Measurements from ENCODE around the gene LRRK2.

DNA sequence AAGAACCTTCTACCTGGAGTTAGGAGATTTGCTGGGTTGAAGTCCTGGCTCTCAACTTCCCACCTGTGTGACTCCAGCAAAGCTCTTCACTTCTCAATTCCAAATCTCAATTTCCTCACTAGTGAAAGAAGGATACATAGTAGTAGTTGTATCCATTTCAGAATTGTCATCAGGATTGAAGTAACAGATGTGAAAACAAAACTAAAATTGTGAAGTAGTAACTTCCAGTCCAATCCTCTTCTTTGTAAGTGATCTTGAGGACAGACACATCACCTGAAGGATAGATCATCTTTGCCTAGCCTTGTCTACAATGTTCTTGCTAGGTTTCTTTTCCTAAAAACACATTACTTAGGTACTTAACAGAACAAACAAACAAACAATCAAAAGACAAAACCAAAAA is 1.2 kb upstream of the LRRK2 start:
- TF ChIP-seq ASH2L (IDR thresholded peaks at IDR 0.05; ENCODE audit: low read length) = no peak
- TF ChIP-seq, protein P1, sequence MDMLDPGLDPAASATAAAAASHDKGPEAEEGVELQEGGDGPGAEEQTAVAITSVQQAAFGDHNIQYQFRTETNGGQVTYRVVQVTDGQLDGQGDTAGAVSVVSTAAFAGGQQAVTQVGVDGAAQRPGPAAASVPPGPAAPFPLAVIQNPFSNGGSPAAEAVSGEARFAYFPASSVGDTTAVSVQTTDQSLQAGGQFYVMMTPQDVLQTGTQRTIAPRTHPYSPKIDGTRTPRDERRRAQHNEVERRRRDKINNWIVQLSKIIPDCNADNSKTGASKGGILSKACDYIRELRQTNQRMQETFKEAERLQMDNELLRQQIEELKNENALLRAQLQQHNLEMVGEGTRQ (IDR thresholded peaks at IDR 0.05; ENCODE audit: low read length) = no peak
- TF ChIP-seq EZH2 (IDR thresholded peaks at IDR 0.05; ENCODE audit: low read depth, low read length, severe bottlenecking) = no peak
- TF ChIP-seq TAF7 (optimal IDR thresholded peaks at IDR 0.05; ENCODE audit: borderline replicate concordance, low read depth, low read length) = no peak
- TF ChIP-seq ZNF274 (IDR thresholded peaks at IDR 0.05; ENCODE audit: borderline replicate concordance, extremely low read depth, low read length) = no peak
- no peak for TF ChIP-seq YY1 (IDR thresholded peaks at IDR 0.05; ENCODE audit: low read depth, low read length)
- no peak for TF ChIP-seq RAD21 (IDR thresholded peaks at IDR 0.05 in 1 of 2, conservative IDR thresholded peaks at IDR 0.05 in 1 of 2; ENCODE audit: low read depth in 2 of 2, low read length in 2 of 2)
- TF ChIP-seq SP1 (IDR thresholded peaks at IDR 0.05; ENCODE audit: low read depth, low read length) = no peak
- TF ChIP-seq, protein P2, sequence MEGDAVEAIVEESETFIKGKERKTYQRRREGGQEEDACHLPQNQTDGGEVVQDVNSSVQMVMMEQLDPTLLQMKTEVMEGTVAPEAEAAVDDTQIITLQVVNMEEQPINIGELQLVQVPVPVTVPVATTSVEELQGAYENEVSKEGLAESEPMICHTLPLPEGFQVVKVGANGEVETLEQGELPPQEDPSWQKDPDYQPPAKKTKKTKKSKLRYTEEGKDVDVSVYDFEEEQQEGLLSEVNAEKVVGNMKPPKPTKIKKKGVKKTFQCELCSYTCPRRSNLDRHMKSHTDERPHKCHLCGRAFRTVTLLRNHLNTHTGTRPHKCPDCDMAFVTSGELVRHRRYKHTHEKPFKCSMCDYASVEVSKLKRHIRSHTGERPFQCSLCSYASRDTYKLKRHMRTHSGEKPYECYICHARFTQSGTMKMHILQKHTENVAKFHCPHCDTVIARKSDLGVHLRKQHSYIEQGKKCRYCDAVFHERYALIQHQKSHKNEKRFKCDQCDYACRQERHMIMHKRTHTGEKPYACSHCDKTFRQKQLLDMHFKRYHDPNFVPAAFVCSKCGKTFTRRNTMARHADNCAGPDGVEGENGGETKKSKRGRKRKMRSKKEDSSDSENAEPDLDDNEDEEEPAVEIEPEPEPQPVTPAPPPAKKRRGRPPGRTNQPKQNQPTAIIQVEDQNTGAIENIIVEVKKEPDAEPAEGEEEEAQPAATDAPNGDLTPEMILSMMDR (IDR thresholded peaks at IDR 0.05; ENCODE audit: control extremely low read depth in 1 of 3, insufficient read depth in 1 of 3, low read depth in 1 of 3, low read length in 3 of 3) = no peak
